Endothelial cell of umbilical vein (primary cell): ENCODE measurements around the gene CPB2. TPM values are rescaled to one million over a fixed set of nuclear protein-coding genes. Genes with fewer than 3 reads are reported as not detected.

ENCODE experiments used
- BruUV-seq: library from RNA; stranded (reverse); fragments of 400-500 nt; replicated peaks from 2 replicates; lab custom pipeline; 2021; lab: Mats Ljungman, UMichigan
- CTCF ChIA-PET: fragments of 300-600, 350-600 bp; sonication (Branson Sonifier 250); formaldehyde crosslinking; loops from one replicate; lab custom pipeline; 2021; ENCODE audit warnings: antibody characterized with exemption, inconsistent platforms; lab: Charles Lee
- POLR2A ChIA-PET: fragments of 300-600, 350-600 bp; sonication (Branson Sonifier 250); formaldehyde crosslinking; loops from one replicate; lab custom pipeline; 2021; ENCODE audit warnings: antibody characterized with exemption, inconsistent platforms; lab: Charles Lee
- DNase-seq: peaks from one replicate; pipeline ENCODE4 v3.0.0-alpha.2; 2011; ENCODE audit warnings: low read depth, low spot score
- FAIRE-seq: peaks from 2 replicates; lab custom pipeline; 2011; peaks lifted over from hg19 to GRCh38; lab: Jason Lieb, UNC
- H2AFZ ChIP-seq: 2 replicates; pipeline ENCODE4 v1.6.0; 2012; ENCODE audit warnings: low read depth, low read length, control low read depth, inconsistent platforms
- H3K27ac ChIP-seq: 2 replicates; pipeline ENCODE4 v1.5.1; 2011; ENCODE audit warnings: low read depth, mild to moderate bottlenecking, control low read depth, low read length, moderate library complexity; ENCODE audit not compliant: insufficient read depth
- H3K27me3 ChIP-seq, 2 experiments: 2 replicates each; pipeline versions ENCODE4 v1.6.0 to v1.6.1; 2011; ENCODE audit warnings: low read length in 2 of 2, mixed read lengths in 1 of 2; ENCODE audit not compliant: control insufficient read depth in 2 of 2, insufficient read depth in 2 of 2
- H3K36me3 ChIP-seq, 2 experiments: 2 replicates in 1 of 2; 3 replicates in 1 of 2; pipeline ENCODE4 v1.5.1; 2011; ENCODE audit warnings: low read length in 2 of 2, mild to moderate bottlenecking in 1 of 2, moderate library complexity in 1 of 2; ENCODE audit not compliant: control insufficient read depth in 2 of 2, insufficient read depth in 2 of 2; ENCODE audit errors: extremely low read depth in 1 of 2
- H3K4me1 ChIP-seq: 3 replicates; pipeline ENCODE4 v1.5.1; 2011; ENCODE audit warnings: mild to moderate bottlenecking, low read length; ENCODE audit not compliant: control insufficient read depth, insufficient read depth; ENCODE audit errors: extremely low read depth
- H3K4me2 ChIP-seq: 2 replicates; pipeline ENCODE4 v1.6.1; 2011; ENCODE audit warnings: low read length, control low read depth, mixed read lengths; ENCODE audit not compliant: insufficient read depth
- H3K4me3 ChIP-seq, 3 experiments: fragments of 200-600 bp in 1 of 3; sonication (generic), shearing (Covaris generic) in 1 of 3; replicated peaks in 1 of 3; 2 replicates each; pipeline ENCODE4 v1.5.1; 2011 to 2016; ENCODE audit warnings: control low read depth in 3 of 3, low read length in 3 of 3, mild to moderate bottlenecking in 2 of 3, inconsistent platforms in 1 of 3, low read depth in 1 of 3, moderate library complexity in 1 of 3; ENCODE audit not compliant: insufficient read depth in 1 of 3
- H3K79me2 ChIP-seq: 2 replicates; pipeline ENCODE4 v1.6.0; 2012; ENCODE audit warnings: low read length, inconsistent platforms; ENCODE audit not compliant: control insufficient read depth, insufficient read depth
- H3K9ac ChIP-seq: replicated peaks from 2 replicates; pipeline ENCODE3; 2011; ENCODE audit warnings: low read length, control low read depth; ENCODE audit not compliant: insufficient read depth; ENCODE audit errors: extremely low read depth
- H3K9me1 ChIP-seq: replicated peaks from 3 replicates; pipeline ENCODE4 v1.6.0; 2011; ENCODE audit warnings: mild to moderate bottlenecking, low read length; ENCODE audit not compliant: control insufficient read depth, insufficient read depth; ENCODE audit errors: extremely low read depth
- H3K9me3 ChIP-seq: replicated peaks from 2 replicates; pipeline ENCODE4 v1.5.1; 2012; ENCODE audit warnings: low read length, inconsistent platforms; ENCODE audit not compliant: control insufficient read depth, insufficient read depth
- H4K20me1 ChIP-seq: replicated peaks from 2 replicates; pipeline ENCODE3; 2011; ENCODE audit warnings: mild to moderate bottlenecking, low read length; ENCODE audit not compliant: control insufficient read depth, insufficient read depth; ENCODE audit errors: extremely low read depth
- CTCF ChIP-seq, 2 donors: IDR thresholded peaks; 1 replicate in 1 of 2; 2 replicates in 1 of 2; pipeline ENCODE4 v1.5.1; 2011; ENCODE audit warnings: low read length in 2 of 2, mild to moderate bottlenecking in 2 of 2, moderate library complexity in 2 of 2, control low read depth in 1 of 2, inconsistent platforms in 1 of 2, low read depth in 1 of 2; ENCODE audit not compliant: insufficient read depth in 1 of 2; ENCODE audit errors: extremely low read depth in 1 of 2
- EZH2 ChIP-seq: IDR thresholded peaks from 2 replicates; pipeline ENCODE4 v1.6.1; 2012; ENCODE audit warnings: borderline replicate concordance, low read depth, mild to moderate bottlenecking, moderate library complexity, low read length, inconsistent platforms; ENCODE audit not compliant: severe bottlenecking
- FOS ChIP-seq: IDR thresholded peaks from 2 replicates; pipeline ENCODE4 v1.6.1; 2011; ENCODE audit warnings: mild to moderate bottlenecking, low read length, moderate library complexity, borderline replicate concordance; ENCODE audit not compliant: insufficient read depth
- GATA2 ChIP-seq: IDR thresholded peaks from 2 replicates; pipeline ENCODE4 v1.7.0; 2011; ENCODE audit warnings: low read depth, mild to moderate bottlenecking, moderate library complexity, mixed read lengths, low read length; ENCODE audit not compliant: insufficient read length, insufficient read depth
- JUN ChIP-seq: IDR thresholded peaks from 2 replicates; pipeline ENCODE4 v1.6.1; 2011; ENCODE audit warnings: borderline replicate concordance, low read depth; ENCODE audit not compliant: insufficient read length, insufficient read depth
- MYC ChIP-seq: IDR thresholded peaks from one replicate; pipeline ENCODE4 v1.6.1; 2011; ENCODE audit warnings: mild to moderate bottlenecking, low read depth, low read length
- POLR2A ChIP-seq: IDR thresholded peaks from 2 replicates; pipeline ENCODE4 v1.6.1; 2012; ENCODE audit warnings: low read depth, mild to moderate bottlenecking, control low read depth, low read length
- POLR2AphosphoS5 ChIP-seq: IDR thresholded peaks from 2 replicates; pipeline ENCODE4 v1.6.1; 2012; ENCODE audit warnings: low read depth, mild to moderate bottlenecking, control low read depth, low read length, moderate library complexity; ENCODE audit not compliant: insufficient read depth
- dilution Hi-C: fragments of 300-500 bp; cut with MboI; formaldehyde crosslinking; loops from one replicate; pipeline ENCODE4 v1.15.0; 2019; ENCODE audit warnings: low sequenced_read_pairs; ENCODE audit not compliant: extremely low pct_ligation_motif_present
- intact Hi-C: fragments of 100-400 bp; cut with micrococcal nuclease; formaldehyde crosslinking; loops from one replicate; pipeline ENCODE4 v1.10.0; 2022
- polyA plus RNA-seq, 4 experiments: library from polyadenylated mRNA; depleted of rRNA in 3 of 4; stranded (reverse) in 3 of 4; unstranded in 1 of 4; fragments of >200 nt; gene quantifications; 2 replicates each; pipeline versions ENCODE4 v1.2.1 to v1.2.3, GENCODE V29; 2011 to 2012; ENCODE audit warnings: missing spikeins in 1 of 4
- total RNA-seq: library from RNA; stranded (reverse); gene quantifications from 2 replicates; pipeline ENCODE4 v1.2.3, GENCODE V29; 2021
- TF ChIP-seq, protein P1 (sequence below): IDR thresholded peaks from 2 replicates; pipeline ENCODE4 v1.6.1; 2011; ENCODE audit not compliant: insufficient read depth, insufficient read length

The CPB2 gene
- total and polyA plus RNA-seq, 2 donors (not counting 3 experiments of a cell fraction or from before 2014, with no cell fraction given), result not detected

DNA sequence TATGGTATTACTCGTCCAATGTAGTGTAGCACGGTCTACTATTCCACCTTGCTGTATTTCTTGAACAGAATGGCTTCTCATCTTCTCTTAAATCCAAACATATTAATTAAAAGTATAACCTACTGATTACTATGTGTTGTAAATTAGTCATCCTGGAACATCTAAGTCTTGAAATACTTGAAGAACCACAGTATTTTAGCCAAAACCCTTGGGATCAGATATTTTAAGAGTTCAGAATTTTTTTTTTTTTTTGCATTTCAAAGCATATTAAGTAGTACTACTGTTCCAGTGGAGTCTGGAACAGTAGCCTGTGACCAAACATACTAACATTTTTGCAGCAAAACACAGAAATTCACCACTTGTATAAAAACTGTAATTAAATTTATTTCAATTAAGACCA lies 82.4 kb downstream of the CPB2 start:
- no peaks in the 10 kb centered on the region for H3K9me3 ChIP-seq
- peaks cover 0 to 3% of the 10 kb centered on the region in 2 experiments for H3K36me3 ChIP-seq
- CTCF ChIA-PET, result no interaction called here
- no peak overlapping the region for H2AFZ ChIP-seq
- dilution Hi-C loops (no loop called here), intact Hi-C loops (no loop called here)
- H3K4me2 ChIP-seq, result no peak overlapping the region
- H3K27ac ChIP-seq, result no peak overlapping the region
- FAIRE-seq (no peak), DNase-seq (no peak)
- POLR2A ChIA-PET, result no interaction called here
- H3K9ac ChIP-seq, result no peak overlapping the region
- H4K20me1 ChIP-seq, result no peaks in the 10 kb centered on the region
- no peak for TF ChIP-seq MYC
- no peak for TF ChIP-seq FOS
- no peak for TF ChIP-seq POLR2A
- TF ChIP-seq GATA2, result no peak
- no peak for TF ChIP-seq EZH2
- no peak for TF ChIP-seq CTCF (IDR thresholded peaks at IDR 0.05; ENCODE audit: extremely low read depth in 1 of 2, insufficient read depth in 1 of 2, low read depth in 1 of 2, low read length in 2 of 2)
- TF ChIP-seq POLR2AphosphoS5, result no peak
- no peak for TF ChIP-seq JUN
- TF ChIP-seq, protein P1, sequence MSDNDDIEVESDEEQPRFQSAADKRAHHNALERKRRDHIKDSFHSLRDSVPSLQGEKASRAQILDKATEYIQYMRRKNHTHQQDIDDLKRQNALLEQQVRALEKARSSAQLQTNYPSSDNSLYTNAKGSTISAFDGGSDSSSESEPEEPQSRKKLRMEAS, result no peak
- BruUV-seq, result no TSS peak
- no peaks in the 10 kb centered on the region for H3K4me1 ChIP-seq
- peaks cover 10% of the 10 kb centered on the region for H3K79me2 ChIP-seq
- no peaks in the 10 kb centered on the region for H3K27me3 ChIP-seq
- H3K9me1 ChIP-seq, result no peaks in the 10 kb centered on the region
- no peak overlapping the region for H3K4me3 ChIP-seq
